Activated naive CD8-positive, alpha-beta T cell treated with anti-CD3 and anti-CD28 coated beads, Interleukin-2, amount 50 U/mL, for 24 hours (primary cell): ENCODE measurements around the gene ALPP.
A peak's percentile ranks its signal among the peaks of the same experiment; 100 is the strongest.
"Not testable (repeated sequence)": the region's sequence is repeated elsewhere in the genome, so short reads cannot be mapped to it uniquely, and the experiment has no call there.

Source experiments
- ATAC-seq: fragments of 150-1000 bp; cut with Tn5 transposase; one replicate; pipeline ENCODE4 v1.10.0; 2021
- DNase-seq: peaks from one replicate; pipeline ENCODE4 v3.0.0; 2021
- H3K27ac Mint-ChIP-seq: one replicate; pipeline ENCODE4 v1.8.0; 2021; ENCODE audit warnings: mild to moderate bottlenecking, mixed read lengths
- H3K27me3 Mint-ChIP-seq: one replicate; pipeline ENCODE4 v1.8.0; 2021; ENCODE audit warnings: mixed read lengths
- H3K36me3 Mint-ChIP-seq: one replicate; pipeline ENCODE4 v1.8.0; 2021; ENCODE audit warnings: low read depth, mixed read lengths
- H3K4me1 Mint-ChIP-seq: one replicate; pipeline ENCODE4 v1.8.0; 2021; ENCODE audit warnings: mixed read lengths
- H3K4me3 Mint-ChIP-seq: one replicate; pipeline ENCODE4 v1.8.0; 2021; ENCODE audit warnings: mild to moderate bottlenecking, moderate library complexity, mixed read lengths
- H3K9me3 Mint-ChIP-seq: one replicate; pipeline ENCODE4 v1.8.0; 2021; ENCODE audit warnings: mixed read lengths

The ALPP gene

GRCh38 chr2:232377841-232378734 lies 463 bp upstream of the ALPP start:
- H3K27ac Mint-ChIP-seq = no peak overlapping the region
- no peak for DNase-seq
- no peak for ATAC-seq
- H3K4me3 Mint-ChIP-seq = no peak overlapping the region
- peaks cover 7% of the 10 kb centered on the region for H3K27me3 Mint-ChIP-seq
- H3K4me1 Mint-ChIP-seq = no peaks in the 10 kb centered on the region
- no peaks in the 10 kb centered on the region for H3K9me3 Mint-ChIP-seq
- no peaks in the 10 kb centered on the region for H3K36me3 Mint-ChIP-seq

GRCh38 chr2:232379610-232380590 lies 1.3 kb downstream of the ALPP start:
- peaks cover 23% of the 10 kb centered on the region for H3K27me3 Mint-ChIP-seq
- not testable (repeated sequence) for H3K4me3 Mint-ChIP-seq, H3K27ac Mint-ChIP-seq

GRCh38 chr2:232381204-232382031 lies 2.9 kb downstream of the ALPP start:
- not testable (repeated sequence) for H3K27ac Mint-ChIP-seq, H3K4me3 Mint-ChIP-seq, H3K4me1 Mint-ChIP-seq, H3K9me3 Mint-ChIP-seq, H3K36me3 Mint-ChIP-seq
- DNase-seq (peak; percentile 45), ATAC-seq (peak; percentile 59)
- peaks cover 38% of the 10 kb centered on the region for H3K27me3 Mint-ChIP-seq

More at GRCh38 chr2:232379610-232380590, 1.3 kb downstream of the ALPP start:
- H3K9me3 Mint-ChIP-seq, H3K4me1 Mint-ChIP-seq, DNase-seq, H3K36me3 Mint-ChIP-seq, ATAC-seq: not testable (repeated sequence)

- ATAC-seq (no peak), DNase-seq (no peak)
- no peak overlapping the region for H3K4me3 Mint-ChIP-seq
These were observed 4.0 kb downstream of the ALPP start for GRCh38 chr2:232382331-232383225.

GRCh38 chr2:232384466-232384865 lies 5.9 kb downstream of the ALPP start:
- H3K4me3 Mint-ChIP-seq = no peak overlapping the region
- H3K36me3 Mint-ChIP-seq = peaks cover 1% of the 10 kb centered on the region
- H3K27me3 Mint-ChIP-seq = peaks cover 49% of the 10 kb centered on the region
- no peaks in the 10 kb centered on the region for H3K9me3 Mint-ChIP-seq
- H3K27ac Mint-ChIP-seq = no peak overlapping the region
- no peaks in the 10 kb centered on the region for H3K4me1 Mint-ChIP-seq
- ATAC-seq = no peak
- no peak for DNase-seq

More at GRCh38 chr2:232382331-232383225, 4.0 kb downstream of the ALPP start:
- Mint-ChIP-seq H3K4me1 (no peaks in the 10 kb centered on the region), H3K36me3 (no peaks in the 10 kb centered on the region), H3K27ac (no peak overlapping the region), H3K27me3 (peaks cover 44% of the 10 kb centered on the region), H3K9me3 (no peaks in the 10 kb centered on the region)

GRCh38 chr2:232385058-232385457 lies 6.5 kb downstream of the ALPP start:
- peaks cover 54% of the 10 kb centered on the region for H3K27me3 Mint-ChIP-seq
- H3K9me3 Mint-ChIP-seq, H3K27ac Mint-ChIP-seq, ATAC-seq, H3K36me3 Mint-ChIP-seq, H3K4me1 Mint-ChIP-seq, H3K4me3 Mint-ChIP-seq, DNase-seq: not testable (repeated sequence)

GRCh38 chr2:232385660-232386489 lies 7.3 kb downstream of the ALPP start:
- Mint-ChIP-seq H3K27ac (no peak overlapping the region), H3K4me1 (no peaks in the 10 kb centered on the region), H3K36me3 (peaks cover 1% of the 10 kb centered on the region), H3K27me3 (peaks cover 58% of the 10 kb centered on the region), H3K4me3 (no peak overlapping the region), H3K9me3 (no peaks in the 10 kb centered on the region)
- ATAC-seq (no peak), DNase-seq (no peak)

GRCh38 chr2:232386490-232386739 lies 7.9 kb downstream of the ALPP start:
- Mint-ChIP-seq H3K27me3 (peaks cover 61% of the 10 kb centered on the region), H3K4me3 (no peak overlapping the region), H3K27ac (no peak overlapping the region), H3K9me3 (no peaks in the 10 kb centered on the region), H3K36me3 (peaks cover 1% of the 10 kb centered on the region), H3K4me1 (no peaks in the 10 kb centered on the region)
- DNase-seq (no peak), ATAC-seq (no peak)

GRCh38 chr2:232386740-232387450 lies 8.3 kb downstream of the ALPP start:
- Mint-ChIP-seq H3K4me1 (no peaks in the 10 kb centered on the region), H3K4me3 (no peak overlapping the region), H3K27me3 (peaks cover 61% of the 10 kb centered on the region), H3K27ac (no peak overlapping the region), H3K9me3 (no peaks in the 10 kb centered on the region), H3K36me3 (peaks cover 1% of the 10 kb centered on the region)
- ATAC-seq (no peak), DNase-seq (no peak)

- H3K27me3 Mint-ChIP-seq = peaks cover 60% of the 10 kb centered on the region
- no peak for ATAC-seq
These were observed 9.1 kb downstream of the ALPP start for GRCh38 chr2:232387451-232388171.

GRCh38 chr2:232388324-232388891 lies 9.9 kb downstream of the ALPP start:
- H3K4me3 Mint-ChIP-seq = no peak overlapping the region
- no peak overlapping the region for H3K27ac Mint-ChIP-seq
- no peaks in the 10 kb centered on the region for H3K9me3 Mint-ChIP-seq
- peaks cover 53% of the 10 kb centered on the region for H3K27me3 Mint-ChIP-seq
- DNase-seq = no peak
- H3K4me1 Mint-ChIP-seq = no peaks in the 10 kb centered on the region
- peaks cover 1% of the 10 kb centered on the region for H3K36me3 Mint-ChIP-seq
- no peak for ATAC-seq

More at GRCh38 chr2:232387451-232388171, 9.1 kb downstream of the ALPP start:
- H3K4me3 Mint-ChIP-seq = no peak overlapping the region
- DNase-seq = no peak
- no peak overlapping the region for H3K27ac Mint-ChIP-seq
- peaks cover 1% of the 10 kb centered on the region for H3K36me3 Mint-ChIP-seq
- no peaks in the 10 kb centered on the region for H3K9me3 Mint-ChIP-seq
- no peaks in the 10 kb centered on the region for H3K4me1 Mint-ChIP-seq

GRCh38 chr2:232389327-232389726 lies 10.8 kb downstream of the ALPP start:
- Mint-ChIP-seq H3K4me3 (no peak overlapping the region), H3K9me3 (no peaks in the 10 kb centered on the region), H3K27me3 (peaks cover 46% of the 10 kb centered on the region), H3K4me1 (no peaks in the 10 kb centered on the region), H3K36me3 (peaks cover 1% of the 10 kb centered on the region), H3K27ac (no peak overlapping the region)
- no peak for ATAC-seq
- no peak for DNase-seq
